HG02970 (cell line): ENCODE measurements around the gene CCDC9.
"Not testable (repeated sequence)": the region's sequence is repeated elsewhere in the genome, so short reads cannot be mapped to it uniquely, and the experiment has no call there.

ENCODE experiments used
- ATAC-seq: cut with Tn5 transposase; IDR thresholded peaks from one replicate; pipeline ENCODE4 v1.9.1; 2021; ENCODE audit warnings: mild to moderate bottlenecking, moderate library complexity, moderate number of reproducible peaks; ENCODE audit not compliant: unreplicated experiment, low FRiP score

Gene CCDC9

GRCh38 chr19:47231215-47232054 lies 24.9 kb upstream of the CCDC9 start:
- ATAC-seq: peak; percentile 25

GRCh38 chr19:47232422-47233211 lies 23.7 kb upstream of the CCDC9 start:
- no peak for ATAC-seq

- no peak for ATAC-seq
These were observed 20.2 kb upstream of the CCDC9 start for GRCh38 chr19:47236072-47236675.

- ATAC-seq: no peak
These were observed 17.2 kb upstream of the CCDC9 start for GRCh38 chr19:47239152-47239551.

GRCh38 chr19:47239610-47240296 lies 16.6 kb upstream of the CCDC9 start:
- ATAC-seq: no peak

GRCh38 chr19:47240556-47240955 lies 15.8 kb upstream of the CCDC9 start:
- no peak for ATAC-seq

- no peak for ATAC-seq
These were observed 15.1 kb upstream of the CCDC9 start for GRCh38 chr19:47240996-47241918.

GRCh38 chr19:47241919-47242577 lies 14.3 kb upstream of the CCDC9 start:
- ATAC-seq: no peak

GRCh38 chr19:47243364-47243775 lies 13.0 kb upstream of the CCDC9 start:
- ATAC-seq: no peak

- ATAC-seq: peak; percentile 68
These were observed 12.4 kb upstream of the CCDC9 start for GRCh38 chr19:47243776-47244547.

- no peak for ATAC-seq
These were observed 8.9 kb upstream of the CCDC9 start for GRCh38 chr19:47247308-47247990.

- ATAC-seq: not testable (repeated sequence)
These were observed 3.3 kb upstream of the CCDC9 start for GRCh38 chr19:47253016-47253415.

- no peak for ATAC-seq
These were observed 2.9 kb upstream of the CCDC9 start for GRCh38 chr19:47253467-47253881.

- no peak for ATAC-seq
These were observed 2.4 kb upstream of the CCDC9 start for GRCh38 chr19:47253970-47254369.

- peak; percentile 83 for ATAC-seq
These were observed 527 bp downstream of the CCDC9 start for GRCh38 chr19:47256693-47257410.

GRCh38 chr19:47257411-47258169 lies 1.3 kb downstream of the CCDC9 start:
- ATAC-seq: no peak
